Hepatocyte (in vitro differentiated cells): ENCODE data around the gene ORC1. TPM values are rescaled to one million over a fixed set of nuclear protein-coding genes. Genes with fewer than 3 reads are reported as not detected.

Source experiments
- DNase-seq: peaks from one replicate; pipeline ENCODE4 v3.0.0-alpha.2; 2016; ENCODE audit warnings: low spot score
- H2AFZ ChIP-seq: fragments of 200-600 bp; sonication (generic); 2 replicates; pipeline ENCODE4 v1.6.0; 2016; ENCODE audit warnings: antibody characterized with exemption, mild to moderate bottlenecking
- H3K27ac ChIP-seq: fragments of 200-600 bp; sonication (generic); 2 replicates; pipeline ENCODE4 v1.5.1; 2016; ENCODE audit warnings: mild to moderate bottlenecking
- H3K27me3 ChIP-seq: fragments of 200-600 bp; sonication (generic); 2 replicates; pipeline ENCODE4 v1.6.1; 2016
- H3K36me3 ChIP-seq: fragments of 200-600 bp; sonication (generic); replicated peaks from 2 replicates; pipeline ENCODE4 v1.5.1; 2016; ENCODE audit warnings: low read depth; ENCODE audit not compliant: insufficient read depth
- H3K4me1 ChIP-seq: fragments of 200-600 bp; sonication (generic); 2 replicates; pipeline ENCODE4 v1.5.1; 2016; ENCODE audit warnings: mild to moderate bottlenecking, moderate library complexity; ENCODE audit not compliant: insufficient read depth
- H3K4me2 ChIP-seq: fragments of 200-600 bp; sonication (generic); 2 replicates; pipeline ENCODE4 v1.6.0; 2016
- H3K4me3 ChIP-seq: fragments of 200-600 bp; sonication (generic); 2 replicates; pipeline ENCODE4 v1.5.1; 2016; ENCODE audit warnings: mild to moderate bottlenecking
- H3K79me2 ChIP-seq: fragments of 200-600 bp; sonication (generic); 2 replicates; pipeline ENCODE4 v1.6.0; 2017; ENCODE audit warnings: mild to moderate bottlenecking
- H3K9me2 ChIP-seq: fragments of 200-600 bp; sonication (generic); replicated peaks from 2 replicates; pipeline ENCODE4 v1.6.0; 2017; ENCODE audit warnings: mild to moderate bottlenecking; ENCODE audit not compliant: insufficient read depth
- H3K9me3 ChIP-seq: fragments of 200-600 bp; sonication (generic); 2 replicates; pipeline ENCODE4 v1.5.1; 2016; ENCODE audit warnings: low read depth, mild to moderate bottlenecking
- H4K20me1 ChIP-seq: fragments of 200-600 bp; sonication (generic); 2 replicates; pipeline ENCODE4 v1.6.0; 2016; ENCODE audit warnings: mild to moderate bottlenecking; ENCODE audit not compliant: insufficient read depth, poor library complexity, severe bottlenecking
- EZH2 ChIP-seq: fragments of 200-600 bp; sonication (generic); IDR thresholded peaks from 2 replicates; pipeline ENCODE4 v1.6.1; 2016; ENCODE audit warnings: antibody characterized with exemption, mild to moderate bottlenecking, borderline replicate concordance
- EZH2phosphoT487 ChIP-seq: fragments of 200-600 bp; sonication (generic); IDR thresholded peaks from one replicate; pipeline ENCODE4 v1.6.1; 2018; ENCODE audit warnings: antibody characterized with exemption, mild to moderate bottlenecking, low read depth, moderate library complexity; ENCODE audit not compliant: unreplicated experiment, severe bottlenecking
- WGBS: methylation state at CpG from one replicate; pipeline ENCODE4 v1.1.6; 2016; ENCODE audit warnings: low lambda C conversion rate; ENCODE audit errors: missing lambda C conversion rate; 5-methylcytosine and 5-hydroxymethylcytosine counted together
- polyA plus RNA-seq: library from polyadenylated mRNA; unstranded; fragments of >200 nt; fragmentation: Nextera tagmentation; extraction: Ambion mirVana; gene quantifications from 2 replicates; pipeline ENCODE4 v1.2.1, GENCODE V29; 2016
- total RNA-seq: library from RNA; depleted of rRNA; stranded (reverse); fragments of >200 nt; gene quantifications from 2 replicates; pipeline ENCODE4 v1.2.3, GENCODE V29; 2014
- TF ChIP-seq, protein P1 (sequence below): fragments of 200-600 bp; sonication (generic); IDR thresholded peaks from 2 replicates; pipeline ENCODE4 v1.5.1; 2016; ENCODE audit warnings: antibody characterized with exemption, mild to moderate bottlenecking; ENCODE audit not compliant: poor library complexity

ORC1 gene
- total and polyA plus RNA-seq, 2 experiments from 2014 or later, result 1.3 to 2.6 TPM

DNA sequence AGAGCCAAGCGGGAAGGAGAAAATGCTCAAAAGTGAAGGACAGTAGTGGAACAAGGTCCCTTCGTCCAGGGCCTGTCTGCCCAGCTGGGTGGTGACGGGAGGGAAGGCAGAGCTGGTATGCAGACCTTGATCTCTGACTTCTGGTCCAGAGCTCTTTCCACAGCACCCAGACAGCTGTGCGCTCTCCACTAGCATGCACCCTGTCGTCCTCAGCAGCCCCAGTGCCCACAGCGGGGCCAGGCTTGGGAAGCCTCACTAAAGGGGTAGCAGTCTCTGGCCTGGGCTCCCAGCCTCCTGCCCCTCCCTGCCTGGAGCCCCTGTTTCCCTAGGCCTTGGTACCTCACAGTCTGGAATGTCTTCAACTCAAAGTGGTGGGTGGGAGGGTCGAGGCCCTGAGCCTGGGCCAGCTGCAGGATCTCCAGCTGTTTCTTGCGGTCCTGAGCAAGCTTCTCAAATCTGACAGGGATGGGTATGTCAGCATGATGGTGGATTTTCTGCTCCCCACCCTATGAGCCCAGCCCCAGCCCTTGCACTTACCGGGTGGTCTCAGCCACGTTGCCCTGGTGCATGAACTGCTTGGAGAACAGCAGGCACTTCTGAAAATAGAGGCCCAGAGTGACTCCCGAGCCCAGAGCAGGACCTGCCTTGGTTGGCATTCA is 48.2 kb downstream of the ORC1 start:
- Histone ChIP-seq H3K36me3 (no peaks in the 10 kb centered on the region), H3K9me2 (no peaks in the 10 kb centered on the region), H4K20me1 (no peaks in the 10 kb centered on the region), H3K4me2 (no peak overlapping the region), H3K4me1 (no peaks in the 10 kb centered on the region), H3K4me3 (no peak overlapping the region), H2AFZ (no peak overlapping the region), H3K9me3 (no peaks in the 10 kb centered on the region), H3K27ac (no peak overlapping the region), H3K79me2 (no peaks in the 10 kb centered on the region), H3K27me3 (no peaks in the 10 kb centered on the region)
- 90% methylated on average over 11 of the region's 11 CpGs for WGBS
- TF ChIP-seq EZH2phosphoT487 (no peak), EZH2 (no peak)
- TF ChIP-seq, protein P1, sequence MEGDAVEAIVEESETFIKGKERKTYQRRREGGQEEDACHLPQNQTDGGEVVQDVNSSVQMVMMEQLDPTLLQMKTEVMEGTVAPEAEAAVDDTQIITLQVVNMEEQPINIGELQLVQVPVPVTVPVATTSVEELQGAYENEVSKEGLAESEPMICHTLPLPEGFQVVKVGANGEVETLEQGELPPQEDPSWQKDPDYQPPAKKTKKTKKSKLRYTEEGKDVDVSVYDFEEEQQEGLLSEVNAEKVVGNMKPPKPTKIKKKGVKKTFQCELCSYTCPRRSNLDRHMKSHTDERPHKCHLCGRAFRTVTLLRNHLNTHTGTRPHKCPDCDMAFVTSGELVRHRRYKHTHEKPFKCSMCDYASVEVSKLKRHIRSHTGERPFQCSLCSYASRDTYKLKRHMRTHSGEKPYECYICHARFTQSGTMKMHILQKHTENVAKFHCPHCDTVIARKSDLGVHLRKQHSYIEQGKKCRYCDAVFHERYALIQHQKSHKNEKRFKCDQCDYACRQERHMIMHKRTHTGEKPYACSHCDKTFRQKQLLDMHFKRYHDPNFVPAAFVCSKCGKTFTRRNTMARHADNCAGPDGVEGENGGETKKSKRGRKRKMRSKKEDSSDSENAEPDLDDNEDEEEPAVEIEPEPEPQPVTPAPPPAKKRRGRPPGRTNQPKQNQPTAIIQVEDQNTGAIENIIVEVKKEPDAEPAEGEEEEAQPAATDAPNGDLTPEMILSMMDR, result no peak
- no peak for DNase-seq

DNA sequence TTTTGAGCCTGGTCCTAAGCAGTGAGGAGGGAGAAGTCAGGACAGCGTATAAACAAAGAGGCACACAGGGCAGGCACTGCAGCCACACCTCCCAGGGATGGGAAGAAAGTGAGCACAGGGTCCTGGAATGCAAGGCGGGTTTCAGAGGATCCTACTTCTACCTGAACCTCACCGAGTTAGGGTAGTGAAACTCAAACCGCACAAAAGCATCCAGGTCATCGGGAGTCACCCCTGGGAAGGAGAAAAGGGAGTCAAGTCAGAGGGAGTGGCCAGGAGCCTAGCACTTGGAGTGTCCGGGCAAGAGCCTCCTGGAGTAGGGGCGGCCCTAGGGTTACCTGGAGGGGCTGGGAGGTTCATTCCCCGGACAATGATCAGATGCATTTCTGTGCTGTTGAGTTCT is 48.8 kb downstream of the ORC1 start:
- no peak overlapping the region for H2AFZ ChIP-seq
- H3K4me3 ChIP-seq, result no peak overlapping the region
- 94% methylated on average over 8 of the region's 8 CpGs for WGBS
- H3K27ac ChIP-seq, result no peak overlapping the region
- H3K9me2 ChIP-seq, result no peaks in the 10 kb centered on the region
- no peaks in the 10 kb centered on the region for H3K36me3 ChIP-seq
- DNase-seq, result no peak
- H4K20me1 ChIP-seq, result no peaks in the 10 kb centered on the region
- no peaks in the 10 kb centered on the region for H3K27me3 ChIP-seq
- H3K79me2 ChIP-seq, result no peaks in the 10 kb centered on the region
- no peak overlapping the region for H3K4me2 ChIP-seq
- no peaks in the 10 kb centered on the region for H3K4me1 ChIP-seq
- TF ChIP-seq, protein P1, result no peak
- no peak for TF ChIP-seq EZH2
- no peak for TF ChIP-seq EZH2phosphoT487
- H3K9me3 ChIP-seq, result no peaks in the 10 kb centered on the region

DNA sequence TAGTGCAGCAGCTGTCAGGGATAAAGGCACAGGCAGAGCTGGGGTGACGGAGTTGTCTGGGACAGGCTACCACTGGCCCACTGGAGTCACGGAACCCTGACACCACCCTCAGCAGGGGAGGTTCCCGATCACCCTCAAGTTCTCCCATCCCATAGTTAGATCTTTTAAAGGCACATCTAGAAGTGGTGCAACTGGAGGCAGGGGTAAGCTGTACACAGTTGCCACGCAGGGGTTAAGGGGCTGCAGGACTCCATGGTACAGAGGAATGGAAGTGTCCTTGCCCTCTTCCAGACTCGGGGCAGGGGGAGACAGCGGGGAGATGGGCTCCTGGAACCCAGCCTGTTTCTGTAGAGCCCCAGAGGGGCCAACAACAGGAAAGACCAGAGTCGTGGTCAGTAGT is 51.5 kb downstream of the ORC1 start:
- Histone ChIP-seq H3K27me3 (no peaks in the 10 kb centered on the region), H3K4me1 (no peaks in the 10 kb centered on the region), H3K27ac (no peak overlapping the region), H3K79me2 (no peaks in the 10 kb centered on the region), H3K36me3 (no peaks in the 10 kb centered on the region), H4K20me1 (no peaks in the 10 kb centered on the region), H3K9me2 (no peaks in the 10 kb centered on the region), H3K4me3 (no peak overlapping the region), H3K4me2 (no peak overlapping the region), H2AFZ (no peak overlapping the region), H3K9me3 (no peaks in the 10 kb centered on the region)
- TF ChIP-seq EZH2 (no peak), EZH2phosphoT487 (no peak)
- TF ChIP-seq, protein P1, result no peak
- no peak for DNase-seq
- WGBS, result 94% methylated on average over 7 of the region's 7 CpGs
